Embryonic facial prominence (tissue), 1 donor: ENCODE measurements around the gene CRYBG1.
"Not testable (repeated sequence)": the region's sequence is repeated elsewhere in the genome, so short reads cannot be mapped to it uniquely, and the experiment has no call there.

Source experiments
- DNase-seq: peaks from one replicate; pipeline ENCODE4 v3.0.0-alpha.2; 2016; ENCODE audit errors: extremely low spot score

CRYBG1 gene

DNA sequence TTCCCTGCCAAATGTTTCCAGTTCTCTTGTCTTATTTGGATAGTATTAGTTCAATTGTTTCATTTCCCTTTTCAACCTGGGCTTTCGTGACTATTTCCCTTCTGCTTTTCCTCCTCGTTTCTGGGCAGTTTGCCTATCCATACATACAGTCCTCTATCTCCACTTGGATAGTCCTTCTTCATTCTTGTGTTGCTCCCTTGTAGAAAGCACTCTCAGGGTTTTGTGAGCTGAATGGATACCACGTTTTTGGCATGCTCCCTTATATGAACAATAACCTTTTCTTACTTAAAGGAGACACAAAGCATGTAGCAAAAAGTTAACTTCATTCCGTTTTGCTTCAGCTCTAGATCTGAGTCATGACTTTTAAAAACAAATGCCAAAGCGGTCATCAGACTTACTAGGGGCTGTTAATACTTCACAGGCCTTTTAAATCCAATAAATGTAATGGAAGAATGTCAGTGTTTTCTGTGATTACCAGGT is 16.6 kb downstream of the CRYBG1 start:
- no peak for DNase-seq

DNA sequence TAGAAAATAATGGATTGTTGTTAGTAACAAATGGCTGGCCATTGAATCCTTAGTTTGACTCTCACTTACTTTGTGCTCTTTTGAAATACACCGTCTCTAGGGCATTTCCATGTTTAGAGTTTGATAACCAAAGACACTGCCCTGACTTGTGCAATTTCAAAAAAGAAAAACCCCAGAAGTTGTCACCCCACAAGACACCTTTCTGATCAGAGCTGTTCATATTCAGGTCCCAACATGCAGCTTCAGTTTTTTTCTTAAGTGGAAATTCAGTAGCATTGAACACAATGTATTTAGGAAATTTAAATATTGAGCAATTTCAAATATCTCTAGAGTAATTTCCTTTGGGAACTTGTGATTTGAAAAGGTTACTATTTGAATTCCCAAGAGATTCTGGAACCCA is 19.4 kb downstream of the CRYBG1 start:
- DNase-seq, result no peak

DNA sequence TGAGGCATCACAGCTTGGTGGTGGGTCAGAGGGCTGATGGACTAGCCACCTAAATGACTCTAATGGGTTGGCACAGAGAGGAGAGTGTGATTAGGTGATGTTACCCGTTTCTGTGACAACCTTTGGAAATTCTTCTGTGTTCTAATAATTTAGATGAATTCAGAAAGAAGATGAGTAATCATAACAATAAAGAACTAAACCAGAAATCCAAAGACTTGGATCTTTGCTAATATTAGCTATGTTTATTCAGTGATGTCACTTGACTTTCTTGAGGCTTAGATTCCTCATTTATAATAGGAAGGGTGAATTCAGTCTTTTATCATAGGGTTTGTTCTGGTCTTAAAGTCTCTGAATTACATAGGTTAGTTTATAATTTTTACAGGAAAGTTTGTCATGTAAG is 19.9 kb downstream of the CRYBG1 start:
- DNase-seq, result no peak

GRCh38 chr6:106381223-106381622 is 20.7 kb downstream of the CRYBG1 start:
- no peak for DNase-seq

DNA sequence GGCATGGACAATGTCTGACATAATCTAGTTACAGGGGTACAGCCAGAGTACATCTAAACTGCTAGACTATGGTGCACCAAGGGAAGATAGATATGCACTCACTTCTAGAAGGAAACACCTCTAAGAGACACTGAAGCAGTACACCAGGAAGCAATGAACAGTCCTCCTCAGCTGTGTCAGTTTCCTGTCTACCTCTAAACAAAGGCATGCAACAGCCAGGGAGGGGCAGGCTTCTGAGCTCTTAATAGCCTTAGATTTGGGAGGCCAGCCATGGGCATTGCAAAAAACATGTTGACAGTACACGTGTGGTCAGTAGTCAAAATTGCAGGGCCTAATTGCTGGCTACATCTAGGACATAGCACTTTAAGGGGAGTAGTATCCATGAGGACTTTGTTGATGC is 21.4 kb downstream of the CRYBG1 start:
- DNase-seq, result no peak

DNA sequence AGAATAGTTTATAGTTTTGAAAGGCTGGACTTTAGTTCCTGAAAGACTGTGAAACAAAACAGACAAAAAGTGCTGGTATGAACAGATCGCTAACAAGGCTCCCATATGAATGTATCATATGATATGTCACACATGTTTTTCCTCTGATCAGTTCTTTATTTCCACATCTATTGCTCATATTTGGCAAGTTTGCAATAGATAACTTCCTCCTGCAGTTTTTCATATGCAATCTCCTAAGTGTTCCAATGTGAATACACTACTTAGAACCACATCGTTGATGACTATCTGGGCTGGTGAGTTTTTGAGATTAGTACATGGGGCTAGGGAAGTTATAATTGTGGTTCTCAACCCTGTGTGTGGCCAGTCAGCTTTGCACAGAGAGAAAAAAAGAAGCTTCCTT is 23.1 kb downstream of the CRYBG1 start:
- DNase-seq, result no peak

- DNase-seq, result no peak
These were observed 25.0 kb downstream of the CRYBG1 start for GRCh38 chr6:106385530-106385929.

DNA sequence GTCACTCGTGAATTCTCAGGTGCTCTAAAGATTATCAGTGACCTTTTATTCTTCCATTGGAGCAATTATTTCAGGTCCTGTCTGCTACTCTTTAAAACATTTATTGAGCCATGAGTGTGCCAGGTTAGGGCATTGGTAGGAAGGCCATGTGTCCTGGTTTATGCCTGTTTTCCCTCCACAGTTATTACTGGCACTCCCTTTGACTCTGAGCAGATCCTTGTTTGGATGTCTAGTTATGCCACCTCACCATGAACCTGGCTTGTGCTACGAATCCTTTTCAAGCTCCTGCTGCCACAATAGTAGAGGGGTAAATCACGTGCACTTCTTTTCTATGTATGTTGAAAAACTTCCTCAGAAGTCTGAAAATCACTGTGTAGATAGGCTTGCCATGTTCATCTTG is 27.4 kb downstream of the CRYBG1 start:
- DNase-seq, result no peak

DNA sequence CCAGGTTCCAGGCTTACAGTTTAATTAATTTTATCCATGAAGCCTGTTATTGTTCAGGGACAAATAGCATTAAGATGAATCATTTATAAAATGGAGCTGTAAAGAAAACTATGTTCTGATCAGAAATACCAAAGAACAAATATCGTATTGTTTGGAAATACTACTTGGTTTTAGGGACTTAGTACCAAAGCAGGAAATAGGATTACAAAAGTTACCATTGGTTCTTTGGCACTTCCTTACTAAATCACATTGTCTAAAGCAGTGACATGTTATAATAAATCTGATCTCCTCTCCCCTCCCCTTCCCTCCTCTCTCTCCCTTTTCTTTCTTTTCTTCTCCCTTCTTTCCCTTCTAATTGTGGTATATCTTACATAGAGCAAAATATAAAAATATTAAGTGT is 29.6 kb downstream of the CRYBG1 start:
- no peak for DNase-seq

DNA sequence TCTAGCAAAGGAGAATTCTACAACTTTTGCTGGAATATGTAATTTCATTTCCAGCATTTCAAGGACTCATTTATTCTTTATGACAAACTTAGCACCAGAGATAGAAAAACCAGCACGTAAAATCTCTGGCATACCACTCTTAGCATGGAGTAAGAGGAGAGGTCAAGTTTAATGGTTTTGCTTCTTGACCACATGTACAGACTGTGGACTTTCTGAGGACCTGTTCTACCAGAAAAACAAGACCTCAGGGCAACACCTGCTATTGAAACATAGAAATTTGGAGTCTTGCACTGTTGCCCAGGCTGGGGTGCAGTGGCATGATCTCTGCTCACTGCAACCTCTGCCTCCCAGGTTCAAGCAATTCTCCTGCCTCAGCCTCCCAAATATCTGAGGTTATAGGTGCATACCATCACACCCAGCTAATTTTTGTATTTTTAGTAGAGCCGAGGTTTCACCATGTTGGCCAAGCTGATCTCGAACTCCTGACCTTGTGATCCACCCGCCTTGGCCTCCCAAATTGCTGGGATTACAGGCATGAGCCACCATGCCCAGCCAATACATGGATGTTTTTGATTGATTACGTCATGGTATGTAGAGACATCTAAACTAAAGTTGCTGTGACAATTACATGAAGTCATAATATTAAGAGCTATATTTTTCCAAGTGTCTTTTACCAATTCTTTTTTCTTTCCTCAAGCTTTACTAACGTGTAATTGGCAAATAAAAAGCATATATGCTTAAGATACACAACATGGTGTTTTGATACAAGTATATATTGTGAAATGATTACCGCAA is 36.1 kb downstream of the CRYBG1 start:
- DNase-seq, result no peak

DNA sequence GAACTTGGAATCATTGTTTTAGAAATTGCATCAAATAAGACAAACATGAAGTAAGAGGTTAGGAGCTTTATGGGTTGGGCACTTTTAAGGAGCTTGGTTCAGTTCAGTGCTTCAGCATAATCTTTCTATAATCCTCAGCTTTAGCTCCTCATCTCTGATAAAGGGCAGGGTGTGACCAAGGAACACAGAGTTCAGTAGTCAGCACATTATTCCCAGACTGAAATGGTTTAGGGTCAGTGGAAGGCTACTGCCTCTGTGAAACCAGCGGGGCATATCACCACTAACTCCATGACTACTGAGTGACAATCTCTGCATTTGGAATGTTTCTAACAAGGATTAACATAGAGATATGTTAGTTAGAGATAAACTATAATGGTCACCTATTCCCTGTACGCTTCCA is 36.9 kb downstream of the CRYBG1 start:
- DNase-seq, result no peak

DNA sequence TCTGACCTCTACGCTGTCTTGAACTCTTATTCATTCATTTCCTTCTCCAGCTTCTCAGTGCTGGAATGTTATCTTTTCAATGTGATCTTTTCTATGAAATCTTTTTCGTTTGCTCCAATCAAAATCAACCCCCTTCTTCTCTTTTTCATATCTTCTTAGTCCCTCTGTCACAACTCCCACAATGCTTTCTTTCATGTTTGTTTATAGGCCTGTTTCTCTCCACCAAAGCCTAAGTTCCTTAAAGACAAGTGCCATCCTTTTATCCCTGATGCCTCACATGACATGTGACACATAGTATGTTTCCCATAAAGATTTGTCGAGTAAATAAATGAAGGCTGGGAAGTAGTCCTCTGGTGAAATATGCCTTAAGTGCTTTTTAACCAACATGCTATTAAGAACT is 38.1 kb downstream of the CRYBG1 start:
- DNase-seq, result no peak

- not testable (repeated sequence) for DNase-seq
These were observed 44.5 kb downstream of the CRYBG1 start for GRCh38 chr6:106405044-106405443.

DNA sequence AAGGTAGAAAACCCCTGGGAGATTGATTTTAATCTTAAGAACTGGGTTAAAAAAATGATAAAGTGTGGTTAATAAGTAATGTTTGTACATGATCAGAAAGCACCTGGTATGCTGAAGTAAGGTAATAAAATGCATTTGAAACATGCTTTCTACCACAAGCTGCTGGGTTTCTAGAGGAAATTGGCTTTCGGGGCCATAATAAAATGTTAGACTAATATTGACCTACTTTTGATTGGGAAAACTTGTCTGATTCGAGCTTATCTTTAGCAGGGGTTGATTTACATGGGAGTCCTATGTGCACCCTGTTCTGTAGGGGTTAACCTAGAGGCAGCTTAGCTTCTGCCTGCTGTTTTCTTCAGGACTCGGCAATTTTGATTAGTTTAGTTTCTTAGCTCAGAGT is 50.5 kb downstream of the CRYBG1 start:
- DNase-seq, result no peak

DNA sequence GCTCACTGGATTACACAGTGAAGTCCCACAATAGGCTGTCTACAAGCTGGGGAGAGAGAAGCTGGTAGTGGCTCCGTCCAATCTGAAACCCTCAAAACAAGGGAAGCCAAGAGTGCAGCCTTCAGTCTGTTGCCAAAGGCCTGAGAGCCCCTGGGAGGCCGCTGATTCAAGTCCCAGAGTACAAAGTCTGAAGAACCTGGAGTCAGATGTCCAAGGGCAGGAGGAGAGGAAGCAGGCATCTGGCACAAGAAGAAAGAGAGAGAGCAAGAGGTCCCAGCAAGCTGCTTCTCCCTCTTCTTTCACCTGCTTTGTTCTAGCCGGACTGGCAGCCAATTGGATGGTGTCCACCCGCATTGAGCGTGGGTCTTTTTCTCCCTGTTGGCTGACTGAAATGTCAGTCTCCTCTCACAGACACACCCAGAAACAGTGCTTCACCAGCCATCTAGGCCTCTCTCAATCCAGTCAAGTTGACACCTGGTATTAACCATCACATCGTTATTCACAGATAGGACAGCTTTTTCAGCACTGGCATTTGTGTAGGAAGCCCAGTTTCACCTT is 51.2 kb downstream of the CRYBG1 start:
- DNase-seq, result no peak

DNA sequence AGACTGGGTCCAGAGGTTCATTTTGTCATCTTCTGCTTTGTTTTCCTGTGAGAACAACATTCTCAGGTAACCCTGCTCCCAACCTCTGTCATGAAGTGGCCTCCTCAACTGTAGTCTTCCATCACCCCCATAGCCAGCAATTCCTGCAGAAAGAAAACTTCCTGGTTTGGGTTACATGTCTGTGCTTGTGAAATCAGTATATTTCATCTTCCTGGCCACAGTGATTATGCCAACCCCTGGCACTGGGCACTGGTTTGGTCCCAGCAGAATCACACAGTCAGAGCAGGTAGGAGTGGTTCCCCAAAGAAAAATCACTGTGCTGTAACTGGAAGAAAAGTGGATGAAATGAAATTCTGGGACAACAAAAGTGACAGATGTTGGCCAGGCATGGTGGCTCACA is 52.5 kb downstream of the CRYBG1 start:
- no peak for DNase-seq

DNA sequence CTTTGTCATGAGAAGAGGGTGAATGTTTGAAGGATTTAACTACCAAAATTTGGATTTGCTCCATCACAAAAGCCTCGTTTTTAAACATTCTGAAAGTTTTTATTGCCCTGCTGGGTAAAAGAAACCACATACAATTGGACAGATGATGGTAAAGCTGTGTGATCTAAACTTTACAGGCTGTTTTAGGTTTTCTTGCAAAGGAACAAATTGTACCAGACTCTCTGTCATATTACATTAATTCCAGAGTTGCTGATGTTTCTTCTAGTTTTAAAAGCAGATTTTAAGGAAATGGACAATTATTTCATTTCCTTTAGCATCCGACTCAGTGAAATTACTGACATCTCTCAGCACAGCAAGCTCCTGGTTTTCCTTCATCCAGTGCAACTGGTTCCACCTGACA is 53.2 kb downstream of the CRYBG1 start:
- DNase-seq, result no peak

DNA sequence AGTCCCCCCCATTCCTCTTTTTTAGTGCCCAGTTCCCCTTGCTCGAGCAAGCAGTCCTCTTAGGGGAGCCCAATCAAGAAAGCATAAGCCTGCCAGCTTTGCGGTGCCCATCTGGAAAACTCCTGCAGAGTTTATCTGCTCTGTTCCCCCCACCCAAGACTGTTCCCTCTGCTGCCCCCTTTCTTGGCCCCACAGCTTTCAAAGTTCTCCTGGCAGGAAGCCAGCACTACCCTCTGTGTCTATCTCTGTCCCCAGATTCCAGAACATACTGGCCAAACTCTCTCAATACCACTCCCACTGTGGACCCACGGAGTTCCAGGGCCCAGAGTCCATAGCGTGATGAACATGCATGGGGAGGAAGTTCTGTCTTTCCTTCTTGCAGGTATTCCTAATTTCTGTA is 55.4 kb downstream of the CRYBG1 start:
- DNase-seq, result no peak

DNA sequence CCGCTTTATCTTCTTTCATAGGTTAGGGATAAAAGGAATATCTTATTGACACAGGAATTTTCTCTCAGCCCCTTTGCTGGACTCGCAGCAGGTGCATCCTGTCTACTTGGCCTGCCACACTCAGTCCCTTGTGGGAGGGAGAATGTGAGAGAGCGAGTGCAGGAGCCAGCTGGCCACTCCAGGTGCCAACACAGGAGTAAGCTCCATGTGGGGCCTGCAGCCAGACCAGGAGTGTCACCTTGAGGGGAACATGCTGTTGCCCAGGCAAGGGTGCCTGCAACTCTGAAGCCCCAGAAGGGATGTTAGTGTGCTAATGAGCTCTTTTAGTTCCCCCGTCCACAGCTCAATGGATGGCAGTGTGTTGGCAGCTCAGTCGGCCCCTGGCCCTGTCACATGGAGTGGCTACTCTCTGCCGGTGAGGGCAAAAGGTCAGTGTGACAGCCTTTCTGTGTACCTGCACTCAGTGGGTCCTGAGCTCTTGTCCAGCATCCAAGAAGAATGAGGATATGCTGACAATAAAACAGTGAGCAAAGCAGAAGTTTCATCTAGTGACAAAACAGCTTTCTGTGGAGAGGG is 57.1 kb downstream of the CRYBG1 start:
- DNase-seq, result no peak

DNA sequence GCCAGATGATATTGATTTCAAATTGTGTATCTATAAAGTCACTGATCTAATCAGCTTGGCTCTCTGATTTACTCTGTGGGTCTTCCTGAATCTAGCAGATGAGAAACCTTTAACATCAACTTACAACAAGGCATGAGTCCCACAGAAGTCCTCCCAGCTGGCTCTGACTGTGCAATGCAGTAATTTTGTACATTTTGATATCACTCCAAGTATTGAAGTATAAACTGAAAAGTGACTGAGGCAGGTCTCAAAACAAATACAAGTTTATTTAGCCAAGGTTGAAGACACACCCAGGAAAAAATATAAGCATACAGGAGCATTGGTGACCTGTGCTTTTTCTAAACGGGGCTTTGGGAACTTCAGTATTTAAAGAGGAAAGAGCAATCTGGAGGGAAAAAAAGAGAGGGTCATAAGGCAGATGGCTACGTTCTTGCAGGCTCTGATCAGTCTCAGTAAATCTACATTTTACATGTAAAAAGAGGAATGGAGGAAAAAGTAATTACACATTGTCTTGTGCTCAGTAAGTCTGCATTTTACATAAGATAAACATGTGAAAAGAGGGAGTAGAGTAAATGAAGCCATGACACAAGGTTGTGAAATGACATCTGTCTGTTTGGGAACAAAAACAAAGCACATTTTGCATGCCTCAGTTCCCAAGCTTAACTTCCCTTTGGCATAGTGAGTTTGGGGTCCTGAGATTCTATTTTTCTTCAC is 59.5 kb downstream of the CRYBG1 start:
- no peak for DNase-seq

- DNase-seq, result no peak
These were observed 61.0 kb downstream of the CRYBG1 start for GRCh38 chr6:106421496-106421895.

- DNase-seq, result no peak
These were observed 62.0 kb downstream of the CRYBG1 start for GRCh38 chr6:106422534-106422933.

- no peak for DNase-seq
These were observed 64.9 kb downstream of the CRYBG1 start for GRCh38 chr6:106425382-106425781.
